Myocyte (in vitro differentiated cells): ENCODE results near the gene MYO1D. TPM values are rescaled to one million over a fixed set of nuclear protein-coding genes. Genes with fewer than 3 reads are reported as not detected.
A peak's percentile ranks its signal among the peaks of the same experiment; 100 is the strongest.
"Not testable (repeated sequence)": the region's sequence is repeated elsewhere in the genome, so short reads cannot be mapped to it uniquely, and the experiment has no call there.

Experiments used
- DNase-seq: peaks from one replicate; pipeline ENCODE4 v3.0.0-alpha.2; 2012; ENCODE audit warnings: low read depth
- polyA plus RNA-seq: library from polyadenylated mRNA; unstranded; fragments of >200 nt; gene quantifications from one replicate; pipeline ENCODE4 v1.2.1, GENCODE V29; 2012; ENCODE audit warnings: missing spikeins
- total RNA-seq: library from RNA; depleted of rRNA; stranded (reverse); fragments of >200 nt; gene quantifications from 2 replicates; pipeline ENCODE4 v1.2.3, GENCODE V29; 2014

The MYO1D gene
- 34.8 and 49.2 TPM in 2 replicates for total RNA-seq
- polyA plus RNA-seq: 45.4 TPM

DNA sequence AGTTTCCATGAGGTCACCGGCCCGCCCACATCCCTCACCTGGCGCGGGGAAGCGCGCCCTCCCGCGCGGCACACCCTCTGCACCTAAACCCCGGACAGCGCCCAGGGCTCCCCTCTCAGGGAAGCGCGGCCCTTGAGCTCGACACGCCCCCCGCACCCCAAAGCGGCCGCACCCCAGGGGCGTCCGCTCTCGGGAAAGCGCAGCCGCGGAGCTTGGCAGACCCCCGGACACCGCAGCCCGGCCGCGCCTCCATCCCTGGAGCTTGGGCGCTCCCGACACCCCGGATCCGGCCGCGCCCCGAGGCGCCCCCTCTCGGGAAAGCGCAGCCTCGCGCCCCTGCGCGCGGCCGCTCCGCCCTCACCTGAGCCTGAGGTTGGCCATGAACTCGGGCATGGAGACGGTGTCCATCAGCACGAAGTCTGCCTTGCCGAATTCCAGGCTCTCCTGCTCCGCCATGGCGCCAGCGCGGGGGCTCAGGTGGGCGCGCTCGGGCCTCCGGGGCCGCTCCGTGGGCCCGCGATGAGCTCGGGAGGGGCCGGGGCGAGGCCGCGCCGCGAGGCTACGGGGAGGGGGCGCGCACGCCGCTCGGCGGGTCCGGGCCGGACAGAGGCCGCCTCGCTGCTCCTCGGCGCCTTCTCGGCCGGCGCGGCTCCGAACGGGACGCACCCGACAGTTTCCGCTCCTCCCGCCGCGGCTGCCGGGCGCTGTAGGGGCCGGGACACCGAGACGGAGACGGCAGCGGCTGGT is at the start of gene MYO1D:
Gene MYO1D (minus strand): TSS at position 708 of the 747 bp plus-strand sequence. CDS start 252 bp downstream, at position 456.
- DNase-seq: peak; percentile 49

DNA sequence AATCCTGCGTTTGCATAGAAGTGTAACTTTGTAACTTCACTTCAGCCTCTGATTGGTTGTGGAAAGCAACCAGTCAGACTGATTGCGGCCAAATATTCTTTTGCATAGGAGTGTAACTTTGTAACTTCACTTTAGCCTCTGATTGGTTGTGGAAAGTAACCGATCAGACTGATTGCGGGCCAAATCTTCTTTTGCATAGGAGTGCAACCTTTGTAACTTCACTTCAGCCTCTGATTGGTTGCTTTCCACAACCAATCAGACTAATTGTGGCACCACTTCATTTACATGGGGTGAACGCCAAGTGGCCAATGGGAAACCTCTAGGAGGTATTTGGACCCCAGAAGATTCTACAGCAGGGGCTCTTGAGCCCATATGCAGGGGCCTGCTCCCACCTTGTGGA is 49.3 kb upstream of the MYO1D start:
- no peak for DNase-seq

DNA sequence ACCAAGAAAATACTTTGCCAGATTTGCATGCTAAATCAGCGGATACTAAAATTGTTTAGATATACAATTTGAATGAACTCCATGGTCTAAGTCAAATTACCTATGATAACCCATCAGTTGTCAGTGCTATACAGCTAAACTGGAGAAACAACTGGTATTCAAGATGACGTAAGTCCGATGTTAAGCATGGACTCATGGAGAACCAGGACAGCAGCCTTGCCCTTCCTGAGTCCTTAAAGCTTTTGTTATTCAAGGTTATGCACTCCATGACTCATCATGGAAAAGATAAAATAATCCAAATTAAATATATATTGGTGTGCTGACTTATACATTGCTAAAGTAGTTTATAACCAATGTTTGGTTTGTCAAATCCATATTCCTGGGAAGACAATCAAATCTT is 47.0 kb upstream of the MYO1D start:
- not testable (repeated sequence) for DNase-seq

DNA sequence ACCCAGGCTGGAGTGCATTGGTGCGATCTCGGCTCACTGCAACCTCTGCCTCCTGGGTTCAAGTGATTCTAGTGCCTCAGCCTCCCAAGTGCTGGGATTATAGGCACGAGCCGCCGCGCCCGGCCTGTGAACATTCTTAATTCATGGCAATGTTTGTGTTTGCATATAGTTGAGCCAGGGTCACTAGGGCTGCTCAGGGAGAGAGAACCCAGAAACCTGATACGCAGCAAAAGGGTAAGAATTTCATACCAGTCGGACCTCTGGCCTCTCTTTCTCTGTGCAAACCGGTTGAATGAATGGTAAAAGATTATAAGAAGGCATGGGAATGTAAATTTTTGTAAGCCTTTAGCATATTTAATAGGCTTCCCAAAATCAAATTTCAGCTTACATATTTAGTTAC is 44.1 kb upstream of the MYO1D start:
- no peak for DNase-seq

DNA sequence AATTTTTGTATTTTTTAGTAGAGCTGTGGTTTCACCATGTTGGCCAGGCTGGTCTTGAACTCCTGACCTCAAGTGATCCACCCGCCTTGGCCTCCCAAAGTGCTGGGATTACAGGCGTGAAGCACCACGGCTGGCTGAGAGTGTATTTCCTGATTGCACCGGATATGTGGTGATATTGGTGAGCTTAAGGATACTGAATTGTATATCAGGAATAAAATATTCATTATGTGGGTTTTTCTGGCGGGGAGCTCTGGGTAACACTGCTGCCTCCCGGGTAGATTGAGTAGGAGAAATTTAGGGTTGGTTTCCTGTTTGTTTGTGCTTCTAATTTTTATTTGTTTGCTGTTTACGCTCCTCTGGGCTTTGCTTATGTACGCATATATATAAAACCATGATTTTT is 43.4 kb upstream of the MYO1D start:
- DNase-seq: no peak

DNA sequence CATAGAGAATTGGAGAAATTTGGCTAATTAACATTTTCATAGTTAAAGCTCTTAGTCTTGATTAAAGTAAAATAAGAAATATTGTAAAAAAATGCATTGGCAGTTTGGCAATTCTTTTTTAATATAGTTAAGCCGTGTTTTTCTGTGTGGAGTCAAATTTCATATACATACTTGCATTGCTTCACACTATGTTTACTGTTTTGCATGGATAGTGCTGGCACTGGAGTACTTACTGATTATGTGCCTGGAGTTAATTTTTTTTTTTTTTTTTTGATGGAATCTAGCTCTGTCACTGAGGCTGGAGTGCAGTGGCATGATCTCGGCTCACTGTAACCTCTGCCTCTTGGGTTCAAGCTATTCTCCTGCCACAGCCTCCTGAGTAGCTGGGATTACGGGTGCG is 43.0 kb upstream of the MYO1D start:
- not testable (repeated sequence) for DNase-seq

DNA sequence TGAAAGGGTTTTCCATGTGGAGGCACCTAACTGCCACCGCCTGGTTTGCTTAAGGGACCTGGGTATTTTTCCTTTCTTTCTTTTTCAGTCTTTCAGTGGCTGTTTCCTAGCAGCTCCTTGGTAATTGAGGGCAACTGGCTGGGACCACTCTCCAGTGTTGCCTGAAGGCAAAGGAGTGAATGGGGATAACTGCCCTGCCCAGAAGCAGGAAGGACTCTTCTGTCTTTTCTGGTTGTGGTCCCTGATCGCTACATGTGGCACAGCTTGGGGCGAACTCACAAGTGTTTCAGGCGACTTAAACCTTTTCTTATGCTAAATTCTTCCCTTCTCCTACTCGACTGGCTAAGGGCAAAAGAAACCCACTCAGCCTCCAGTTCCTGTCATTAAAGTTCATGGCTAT is 40.9 kb upstream of the MYO1D start:
- DNase-seq: no peak

DNA sequence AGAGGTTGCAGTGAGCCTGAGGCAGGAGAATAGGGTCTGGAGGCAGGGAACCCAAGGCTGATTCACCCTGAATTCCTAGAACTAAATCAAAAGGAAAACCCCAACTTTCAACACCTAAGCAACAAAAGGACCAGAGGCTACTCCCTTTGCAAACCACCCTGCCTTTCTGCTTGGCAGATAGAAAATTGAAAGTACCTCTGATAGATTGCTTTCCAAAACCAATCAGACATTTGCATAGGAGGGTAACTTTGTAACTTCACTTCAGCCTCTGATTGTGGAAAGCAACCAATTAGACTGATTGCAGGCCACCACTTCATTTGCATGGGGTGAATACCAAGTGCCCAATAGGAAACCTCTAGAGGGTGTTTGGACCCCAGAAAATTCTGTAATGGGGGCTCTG is 40.2 kb upstream of the MYO1D start:
- DNase-seq: no peak

DNA sequence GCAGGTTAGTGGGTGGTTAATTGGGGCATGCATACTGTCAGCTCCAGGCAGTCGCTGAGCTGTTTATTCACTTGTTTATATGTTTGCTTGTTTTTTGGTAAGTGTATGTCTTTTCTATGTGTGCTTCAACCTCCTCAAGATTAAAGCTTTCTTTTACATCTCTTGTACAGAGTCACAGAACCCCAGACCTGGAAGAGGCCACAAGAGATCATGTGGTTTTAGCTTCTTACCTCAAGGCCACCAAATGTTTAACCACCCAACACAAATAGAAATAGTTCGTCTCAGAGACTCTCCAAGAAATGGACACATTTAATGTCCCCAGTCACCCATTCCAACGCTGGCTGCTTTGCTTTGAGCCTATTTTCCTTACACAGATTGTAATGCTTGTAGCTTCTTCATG is 39.2 kb upstream of the MYO1D start:
- peak; percentile 49 for DNase-seq

DNA sequence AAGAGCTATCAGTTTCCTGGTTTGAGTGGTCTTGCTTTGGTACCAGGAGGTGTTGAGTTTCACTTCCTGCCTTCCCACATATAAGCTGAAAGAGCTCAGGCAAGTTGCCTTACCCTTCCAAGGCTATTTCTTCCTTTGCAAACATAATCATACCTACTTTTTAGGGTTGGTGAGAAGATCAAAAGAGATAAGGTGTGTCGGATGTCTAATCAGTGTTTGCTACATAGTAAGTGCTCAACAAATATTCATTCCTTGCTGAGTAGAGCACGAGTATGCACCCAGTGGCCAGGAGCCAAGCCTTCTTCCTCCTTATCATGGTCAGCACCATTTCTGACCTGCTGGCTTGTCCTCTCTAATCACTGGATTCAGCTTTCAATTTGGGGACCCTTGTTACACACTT is 38.3 kb upstream of the MYO1D start:
- DNase-seq: no peak

DNA sequence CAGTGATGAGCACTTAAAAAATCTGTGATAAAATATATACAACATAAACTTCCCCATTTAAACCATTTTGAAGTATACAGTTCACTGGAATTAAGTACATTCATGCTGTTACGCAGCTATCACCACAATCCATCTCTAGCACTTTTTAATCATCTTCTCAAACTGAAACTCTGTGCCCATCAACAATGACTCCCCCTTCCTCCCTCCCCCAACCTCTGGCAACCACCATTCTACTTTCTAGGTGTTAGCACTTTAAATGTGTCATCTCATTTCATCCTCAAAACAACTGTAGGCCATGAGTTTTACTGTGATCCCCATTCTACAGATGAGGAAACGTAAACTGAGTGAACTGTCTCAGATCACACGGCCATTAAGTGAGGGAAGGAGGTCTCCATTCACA is 37.3 kb upstream of the MYO1D start:
- no peak for DNase-seq

DNA sequence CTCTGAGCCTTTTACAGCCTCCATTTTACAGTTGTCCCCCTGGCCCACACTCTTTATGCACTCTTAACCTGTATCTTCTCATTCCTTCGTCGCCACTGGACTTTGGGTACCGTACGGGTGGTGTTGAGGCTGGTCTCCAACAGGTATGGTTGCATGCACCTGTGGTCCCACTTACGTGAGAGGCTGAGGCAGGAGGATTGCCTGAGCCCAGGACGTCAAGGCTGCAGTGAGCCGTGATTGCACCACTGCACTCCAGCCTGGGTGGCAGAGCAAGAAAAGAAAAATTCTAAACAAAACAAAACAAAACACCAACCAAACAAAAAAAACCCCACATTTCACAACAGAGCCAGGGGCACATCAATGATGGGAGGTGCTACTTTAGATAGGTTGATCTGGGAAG is 36.7 kb upstream of the MYO1D start:
- no peak for DNase-seq

DNA sequence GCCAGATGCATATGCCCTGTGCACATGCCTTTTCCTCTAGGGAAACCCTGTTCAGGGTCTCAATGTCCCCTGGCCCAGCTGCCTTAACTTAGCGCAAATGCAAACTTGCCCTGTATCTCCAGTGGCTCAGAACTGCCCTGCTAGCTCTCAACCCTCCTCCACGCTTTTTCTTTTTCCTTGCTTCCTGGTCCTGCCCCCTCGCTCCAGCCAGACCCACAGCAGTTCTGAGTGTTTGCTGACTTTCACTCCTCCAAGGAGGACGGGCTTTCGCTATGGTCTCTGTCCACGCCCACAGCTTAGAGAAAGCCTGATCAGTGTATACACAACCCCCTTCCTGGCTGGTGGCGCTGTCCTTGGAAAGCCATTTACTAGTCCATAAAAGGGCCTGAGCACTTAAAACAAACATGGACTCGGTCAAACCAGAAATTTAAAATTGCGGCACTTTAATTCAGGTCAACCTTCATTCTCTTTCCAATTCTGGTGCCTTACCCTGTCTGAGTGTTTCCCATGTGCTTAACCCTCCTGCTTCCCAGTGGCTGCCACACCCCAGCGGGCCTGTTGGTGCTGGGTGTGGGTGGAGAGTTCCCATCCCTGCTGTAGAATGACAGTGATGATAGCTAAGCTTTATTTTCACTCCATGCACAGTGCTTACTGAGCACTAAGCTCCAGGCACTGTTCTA is 35.4 kb upstream of the MYO1D start:
- peak; percentile 64 for DNase-seq

DNA sequence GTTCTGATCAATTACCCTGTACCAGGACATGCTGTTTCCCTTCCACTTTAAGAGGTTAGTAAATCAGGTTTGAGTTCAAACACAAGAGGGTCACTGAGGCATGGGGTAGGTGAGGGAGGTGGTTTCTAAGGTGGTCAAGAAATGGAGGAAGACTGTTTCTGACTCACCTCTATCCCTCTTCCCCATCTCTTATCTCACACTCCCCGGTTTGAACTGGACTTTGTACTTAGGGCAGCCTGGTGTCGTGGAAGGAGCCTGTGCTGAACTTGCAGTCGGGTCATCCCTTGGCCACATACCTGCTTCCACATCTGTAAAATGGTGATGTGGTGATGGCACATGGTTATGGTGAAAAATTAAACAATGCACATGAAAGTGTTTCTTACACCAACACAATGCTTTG is 33.8 kb upstream of the MYO1D start:
- no peak for DNase-seq

DNA sequence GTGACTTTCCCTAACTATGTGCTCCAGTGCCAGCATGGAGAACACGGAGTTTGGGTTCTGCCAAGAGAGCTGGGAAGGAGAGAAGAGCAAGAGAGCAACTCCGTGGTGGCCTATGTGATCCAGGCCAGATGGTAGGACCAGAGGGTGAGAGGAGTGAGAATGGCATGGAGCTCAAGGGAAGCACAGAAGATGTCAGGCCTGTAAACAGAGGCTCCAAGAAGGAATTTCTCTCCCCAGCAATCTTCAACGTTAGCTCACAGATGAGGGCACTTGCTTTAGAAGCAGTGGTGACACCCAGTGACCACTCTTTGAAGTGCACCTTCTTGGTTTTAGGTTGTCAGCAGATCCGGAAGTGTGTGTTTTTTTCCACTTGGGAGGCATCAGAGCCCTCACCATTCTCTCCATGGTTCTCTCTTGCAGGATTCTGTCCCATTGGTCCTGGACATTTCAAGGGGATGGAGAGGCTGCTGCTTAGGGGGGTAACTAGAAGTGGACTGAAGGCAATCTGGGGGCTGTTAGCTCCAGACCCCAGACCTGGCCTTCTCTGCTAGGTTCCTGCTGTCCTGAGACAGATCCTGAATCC is 33.0 kb upstream of the MYO1D start:
- DNase-seq: peak; percentile 87

DNA sequence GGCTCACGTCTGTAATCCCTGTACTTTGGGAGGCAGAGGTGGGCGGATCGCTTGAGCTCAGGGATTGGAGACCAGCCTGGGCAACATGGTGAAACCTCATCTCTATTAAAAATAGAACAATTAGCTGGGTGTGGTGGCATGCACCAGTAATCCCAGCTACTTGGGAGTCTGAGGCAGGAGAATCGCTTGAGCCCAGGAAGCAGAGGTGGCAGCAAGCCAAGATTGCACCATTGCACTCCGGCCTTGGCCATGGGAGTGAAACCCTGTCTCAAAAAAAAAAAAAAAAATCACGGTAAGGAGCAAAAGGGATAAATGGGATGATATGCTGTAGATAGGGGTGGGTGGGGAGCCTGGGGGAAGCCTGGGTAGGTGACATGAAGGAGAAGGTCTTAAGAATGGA is 30.7 kb upstream of the MYO1D start:
- no peak for DNase-seq

DNA sequence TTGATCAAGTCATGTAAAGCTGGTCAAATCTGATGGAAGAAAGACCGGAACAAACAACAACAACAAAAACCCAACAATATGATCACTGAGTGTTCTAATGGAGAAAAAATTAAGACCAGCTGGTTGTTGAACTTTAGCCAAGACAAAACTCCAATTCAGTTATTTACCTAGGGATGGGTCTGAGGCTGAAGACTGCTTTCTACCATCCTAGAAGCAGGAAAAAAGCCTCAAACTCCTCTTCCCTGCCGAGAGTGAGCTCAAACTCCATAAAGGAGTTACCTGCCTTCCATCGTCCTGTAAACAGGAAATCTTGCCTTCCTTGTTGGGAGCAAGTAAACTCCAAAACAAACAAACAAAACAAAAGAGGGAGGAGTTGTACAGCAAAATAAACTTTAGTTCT is 28.0 kb upstream of the MYO1D start:
- no peak for DNase-seq

DNA sequence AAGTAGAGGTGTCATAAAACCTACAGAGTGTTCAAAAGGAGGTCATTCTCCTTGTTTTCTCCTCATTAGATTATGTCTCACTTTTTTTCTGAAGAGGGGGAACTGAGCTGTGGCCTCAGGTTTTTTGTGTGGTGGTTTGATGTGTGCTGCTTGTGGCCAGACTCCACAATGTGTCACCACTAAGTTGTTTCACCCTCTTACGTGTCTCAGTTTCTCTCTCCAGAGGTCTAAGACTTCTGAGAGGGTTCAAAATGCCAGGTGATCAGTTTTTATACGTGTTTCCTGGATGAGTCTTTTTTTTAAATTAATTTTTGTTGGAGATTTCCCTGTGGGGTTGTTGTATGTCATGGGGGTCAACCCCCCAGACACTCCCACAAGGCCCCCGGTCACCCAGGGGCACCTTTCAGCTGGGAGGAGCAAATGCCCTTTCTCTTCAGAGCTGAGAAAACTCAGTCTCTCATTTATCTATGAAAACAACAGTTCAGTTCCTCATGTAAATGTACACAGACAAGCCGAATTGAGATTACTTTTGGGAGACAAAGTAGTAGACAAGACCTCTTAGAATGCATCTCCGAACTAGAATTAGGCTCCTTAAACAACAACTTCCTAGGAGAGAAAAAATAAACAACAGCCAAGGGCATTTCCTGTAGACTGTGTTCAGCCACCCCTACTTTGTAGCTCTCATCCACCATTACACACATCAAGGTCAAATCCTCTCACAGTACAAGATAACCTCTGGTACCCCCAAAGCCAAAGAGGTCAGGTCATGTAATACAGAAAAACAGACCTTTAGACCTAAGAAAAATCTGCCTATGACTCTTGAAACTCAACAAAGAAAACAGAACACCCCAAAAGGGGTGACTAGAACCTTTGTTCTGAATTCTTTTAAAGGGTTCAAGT is 27.1 kb upstream of the MYO1D start:
- no peak for DNase-seq

DNA sequence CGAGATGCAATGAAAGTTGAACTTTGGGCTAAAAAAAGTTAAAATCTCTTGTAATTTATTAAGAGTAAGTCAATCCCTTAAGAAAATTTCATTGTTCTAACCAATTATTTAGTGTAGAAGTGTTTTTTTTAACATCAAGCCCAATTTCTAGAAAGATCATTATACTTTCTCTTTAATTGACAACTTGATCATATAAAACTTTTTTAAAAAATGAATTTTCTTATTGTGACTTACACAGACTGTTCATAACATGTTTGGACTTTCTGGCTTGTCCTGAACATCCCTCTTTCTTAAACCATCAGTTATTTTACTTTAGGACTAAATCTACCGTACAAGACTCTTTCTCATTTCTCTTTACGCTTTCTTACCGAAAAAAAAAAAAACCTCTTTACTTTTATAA is 24.8 kb upstream of the MYO1D start:
- DNase-seq: no peak

DNA sequence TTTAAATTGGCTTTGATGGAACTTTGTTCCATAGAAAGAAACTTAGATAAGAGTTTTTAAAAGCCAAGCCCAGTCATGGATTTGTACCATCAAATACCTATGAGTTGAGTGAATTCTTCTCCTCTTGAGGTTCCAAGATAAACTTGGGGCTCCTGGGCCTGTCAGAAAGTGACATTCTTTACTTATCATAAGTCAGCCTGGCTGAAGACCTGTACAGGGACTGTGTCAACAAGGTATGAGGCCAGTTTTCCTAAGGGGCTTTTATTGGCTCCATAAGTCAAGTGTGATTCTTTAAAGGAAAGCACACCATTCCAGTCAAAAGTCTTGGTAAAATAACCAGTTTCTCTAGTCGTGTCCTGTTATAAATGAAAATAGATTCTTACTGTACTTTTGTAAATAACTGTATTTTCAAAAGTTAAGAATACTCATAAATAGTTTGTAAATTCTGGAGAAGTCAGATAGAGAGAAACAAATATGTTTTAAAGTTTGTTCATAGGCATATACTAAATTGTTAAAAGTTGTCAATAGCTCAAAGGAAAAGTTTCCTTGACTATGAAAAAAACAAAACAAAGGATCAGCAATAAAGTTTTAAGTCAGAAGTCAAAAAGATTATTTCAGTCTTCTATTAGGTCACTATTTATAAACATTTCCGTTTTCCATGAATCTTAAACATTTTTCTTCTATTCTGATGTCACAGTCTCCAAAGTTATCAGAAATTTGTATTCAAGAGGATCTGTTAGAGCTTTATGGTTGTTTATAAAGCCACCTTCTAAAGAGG is 22.5 kb upstream of the MYO1D start:
- DNase-seq: no peak
